ENCODE data around the gene CFAP61.
"Not testable (repeated sequence)": the region's sequence is repeated elsewhere in the genome, so short reads cannot be mapped to it uniquely, and the experiment has no call there.

- TF ChIP-seq CTCF, POLR2A, EP300, POLR2AphosphoS5 (IDR thresholded peaks at IDR 0.05): not testable (repeated sequence)
Observed at GRCh38 chr20:20123187-20123586, 70.9 kb downstream of the CFAP61 start.

Data from suprapubic skin (tissue), 4 donors.